Stimulated activated CD8-positive, alpha-beta memory T cell treated with anti-CD3 and anti-CD28 coated beads, Interleukin-12 subunit alpha, Interleukin-12 subunit beta, amount 100 ng/mL, for 24 hours (primary cell): Measurements from ENCODE around the gene OCRL.
"Not testable (repeated sequence)": the region's sequence is repeated elsewhere in the genome, so short reads cannot be mapped to it uniquely, and the experiment has no call there.

ENCODE experiments used
- DNase-seq: peaks from one replicate; pipeline ENCODE4 v3.0.0-alpha.2; 2020; ENCODE audit errors: extremely low read depth

OCRL gene

GRCh38 chrX:129534816-129535578 is 5.1 kb upstream of the OCRL start:
- DNase-seq: no peak

- no peak for DNase-seq
Measured at GRCh38 chrX:129540722-129541184, 694 bp downstream of the OCRL start.

- no peak for DNase-seq
Measured at GRCh38 chrX:129544780-129545179, 4.7 kb downstream of the OCRL start.

GRCh38 chrX:129545408-129545807 is 5.3 kb downstream of the OCRL start:
- DNase-seq: no peak

- DNase-seq: no peak
Measured at GRCh38 chrX:129549124-129549523, 9.1 kb downstream of the OCRL start.

GRCh38 chrX:129553619-129554288 is 13.7 kb downstream of the OCRL start:
- DNase-seq: no peak

GRCh38 chrX:129554816-129555215 is 14.8 kb downstream of the OCRL start:
- DNase-seq: not testable (repeated sequence)

GRCh38 chrX:129556806-129557315 is 16.8 kb downstream of the OCRL start:
- DNase-seq: no peak

GRCh38 chrX:129557844-129558480 is 17.9 kb downstream of the OCRL start:
- no peak for DNase-seq

GRCh38 chrX:129559783-129560182 is 19.7 kb downstream of the OCRL start:
- no peak for DNase-seq

GRCh38 chrX:129561453-129561852 is 21.4 kb downstream of the OCRL start:
- no peak for DNase-seq

- not testable (repeated sequence) for DNase-seq
Measured at GRCh38 chrX:129564345-129564744, 24.3 kb downstream of the OCRL start.

- no peak for DNase-seq
Measured at GRCh38 chrX:129565046-129565650, 25.1 kb downstream of the OCRL start.

- DNase-seq: no peak
Measured at GRCh38 chrX:129566073-129566472, 26.0 kb downstream of the OCRL start.

- no peak for DNase-seq
Measured at GRCh38 chrX:129568349-129568748, 28.3 kb downstream of the OCRL start.

- no peak for DNase-seq
Measured at GRCh38 chrX:129572422-129572821, 32.4 kb downstream of the OCRL start.

- DNase-seq: not testable (repeated sequence)
Measured at GRCh38 chrX:129573652-129574051, 33.6 kb downstream of the OCRL start.

GRCh38 chrX:129574214-129574613 is 34.2 kb downstream of the OCRL start:
- DNase-seq: no peak

- DNase-seq: no peak
Measured at GRCh38 chrX:129576539-129576938, 36.5 kb downstream of the OCRL start.

GRCh38 chrX:129577473-129577872 is 37.4 kb downstream of the OCRL start:
- no peak for DNase-seq

GRCh38 chrX:129577877-129578276 is 37.8 kb downstream of the OCRL start:
- no peak for DNase-seq

GRCh38 chrX:129581904-129582303 is 41.8 kb downstream of the OCRL start:
- no peak for DNase-seq
